ENCODE results near the gene ZNF433. TPM values are rescaled to one million over a fixed set of nuclear protein-coding genes. Genes with fewer than 3 reads are reported as not detected.

The ZNF433 gene
- total and polyA plus RNA-seq, 2 donors from 2014 or later, result 10.5 to 13.6 TPM

GRCh38 chr19:12075538-12076139, 40.2 kb upstream of the ZNF433 start:
- intact Hi-C loops (cut with DNase I), result no loop called here
- no peaks in the 10 kb centered on the region for H3K27me3 ChIP-seq (ENCODE audit: control insufficient read depth, insufficient read depth, low read length)
- H3K9ac ChIP-seq (ENCODE audit: low read length in 3 of 3), result no peak overlapping the region
- DNase-seq (no peak), FAIRE-seq (no peak)
- H3K4me1 ChIP-seq (ENCODE audit: control insufficient read depth in 2 of 3, insufficient read depth in 2 of 3, low read depth in 1 of 3, low read length in 3 of 3), result no peaks in the 10 kb centered on the region
- no peak for TF ChIP-seq CTCF (IDR thresholded peaks at IDR 0.05; ENCODE audit: borderline replicate concordance, extremely low read depth, insufficient read depth)
- no peak overlapping the region for H3K27ac ChIP-seq (ENCODE audit: low read depth in 2 of 2, low read length in 2 of 2)
- peaks cover 32 to 89% (median 45%) of the 10 kb centered on the region in 3 donors for H3K9me3 ChIP-seq (ENCODE audit: control insufficient read depth in 2 of 3, insufficient read depth in 1 of 3, low read length in 3 of 3)
- peaks cover 32 to 48% (median 40%) of the 10 kb centered on the region in 3 donors for H3K36me3 ChIP-seq (ENCODE audit: control insufficient read depth in 2 of 3, insufficient read depth in 3 of 3, low read length in 3 of 3)
- H3K4me3 ChIP-seq (ENCODE audit: low read length in 3 of 3), result peak overlapping the region in 2 of 3 donors; percentile 22 to 51

- Histone ChIP-seq H3K36me3 (ENCODE audit: control insufficient read depth in 2 of 3, insufficient read depth in 3 of 3, low read length in 3 of 3) (peaks cover 0 to 3% (median 0%) of the 10 kb centered on the region in 3 donors), H3K9ac (ENCODE audit: low read length in 3 of 3) (peak within 1 kb of the TSS; percentile 87 to 99 (median 92)), H3K9me3 (ENCODE audit: control insufficient read depth in 2 of 3, insufficient read depth in 1 of 3, low read length in 3 of 3) (peaks cover 2 to 15% (median 2%) of the 10 kb centered on the region in 3 donors), H3K27me3 (ENCODE audit: control insufficient read depth, insufficient read depth, low read length) (no peaks in the 10 kb centered on the region), H3K27ac (ENCODE audit: low read depth in 2 of 2, low read length in 2 of 2) (peak within 1 kb of the TSS; percentile 97 to 98), H3K4me3 (ENCODE audit: low read length in 3 of 3) (peak within 1 kb of the TSS; percentile 83 to 97 (median 95)), H3K4me1 (ENCODE audit: control insufficient read depth in 2 of 3, insufficient read depth in 2 of 3, low read depth in 1 of 3, low read length in 3 of 3) (peaks cover 0 to 3% (median 0%) of the 10 kb centered on the region in 3 donors)
- DNase-seq (peak; percentile 97 to 99 (median 98)), FAIRE-seq (peak; percentile 86)
- intact Hi-C loops (cut with DNase I), result no loop called here
- TF ChIP-seq CTCF (IDR thresholded peaks at IDR 0.05; ENCODE audit: borderline replicate concordance, extremely low read depth, insufficient read depth), result no peak
These were observed 29.4 kb upstream of the ZNF433 start, which contains the start of gene ZNF844 for GRCh38 chr19:12064590-12065538. ZNF844 (plus strand) TSS chr19:12064731; CDS start chr19:12064874, 143 bp downstream.

- DNase-seq, result no peak
- FAIRE-seq, result no peak
- intact Hi-C loops (cut with DNase I), result no loop called here
These were observed 20.3 kb upstream of the ZNF433 start for GRCh38 chr19:12055784-12056183.

More at GRCh38 chr19:12055784-12056183, 20.3 kb upstream of the ZNF433 start:
- Histone ChIP-seq H3K4me3 (ENCODE audit: low read length in 3 of 3) (no peak overlapping the region), H3K4me1 (ENCODE audit: control insufficient read depth in 2 of 3, insufficient read depth in 2 of 3, low read depth in 1 of 3, low read length in 3 of 3) (peaks cover 0 to 2% (median 0%) of the 10 kb centered on the region in 3 donors), H3K9me3 (ENCODE audit: control insufficient read depth in 2 of 3, insufficient read depth in 1 of 3, low read length in 3 of 3) (no peaks in the 10 kb centered on the region), H3K9ac (ENCODE audit: low read length in 3 of 3) (no peak overlapping the region), H3K27me3 (ENCODE audit: control insufficient read depth, insufficient read depth, low read length) (no peaks in the 10 kb centered on the region), H3K36me3 (ENCODE audit: control insufficient read depth in 2 of 3, insufficient read depth in 3 of 3, low read length in 3 of 3) (no peaks in the 10 kb centered on the region), H3K27ac (ENCODE audit: low read depth in 2 of 2, low read length in 2 of 2) (no peak overlapping the region)
- TF ChIP-seq CTCF (IDR thresholded peaks at IDR 0.05; ENCODE audit: borderline replicate concordance, extremely low read depth, insufficient read depth), result no peak

All from kidney (tissue), 14 donors.